HCT116 (cell line): Measurements from ENCODE around the gene ZNF439. TPM values are rescaled to one million over a fixed set of nuclear protein-coding genes. Genes with fewer than 3 reads are reported as not detected.

Experiments
- ATAC-seq: fragments of 200-7000 bp; cut with Tn5 transposase; 2 replicates; pipeline ENCODE4 v1.9.1; 2020; ENCODE audit warnings: mild to moderate bottlenecking, moderate library complexity
- BruUV-seq: library from RNA; stranded (reverse); fragments of 400-500 nt; replicated peaks from 2 replicates; lab custom pipeline; 2021; lab: Mats Ljungman, UMichigan
- CTCF ChIA-PET: fragments of 300-600 bp; sonication (Branson Sonifier 250); formaldehyde crosslinking; loops from one replicate; lab custom pipeline; 2021; ENCODE audit warnings: antibody characterized with exemption; lab: Charles Lee
- POLR2A ChIA-PET: fragments of 300-600, 350-600 bp; sonication (Branson Sonifier 250); formaldehyde crosslinking; loops from one replicate; lab custom pipeline; 2021; ENCODE audit warnings: antibody characterized with exemption; lab: Charles Lee
- RAD21 ChIA-PET, 2 experiments: fragments of 300-600 bp; sonication (Branson Sonifier 250); formaldehyde crosslinking; loops; one replicate each; lab custom pipeline; 2023; ENCODE audit warnings: low total read pairs in 2 of 2; ENCODE audit not compliant: uncharacterized antibody in 2 of 2, unreplicated experiment in 2 of 2, low non-redundant PET in 1 of 2; lab: Charles Lee
- DNase-seq: peaks from one replicate; pipeline ENCODE4 v3.0.0-alpha.2; 2010; ENCODE audit warnings: low read depth, low spot score
- H2AFZ ChIP-seq: fragments of 200-600 bp; shearing (Covaris generic), sonication (generic); 2 replicates; pipeline ENCODE4 v1.6.1; 2017; ENCODE audit warnings: low read depth, mixed run types, mixed read lengths, antibody characterized with exemption, low read length; ENCODE audit not compliant: poor library complexity, severe bottlenecking
- H3K27ac ChIP-seq: 2 replicates; pipeline ENCODE4 v1.5.1; 2012; ENCODE audit warnings: low read depth, low read length
- H3K27me3 ChIP-seq: fragments of 200-600 bp; sonication (generic); 2 replicates; pipeline ENCODE4 v1.6.1; 2016; ENCODE audit warnings: mixed run types, low read length, mixed read lengths; ENCODE audit not compliant: insufficient read depth
- H3K36me3 ChIP-seq, 2 experiments: fragments of 200-500 bp in 1 of 2; fragments of 200-600 bp in 1 of 2; sonication (Bioruptor generic) in 1 of 2; sonication (generic) in 1 of 2; 2 replicates each; pipeline versions ENCODE4 v1.5.1 to v1.6.1; 2014 to 2016; ENCODE audit warnings: low read length in 2 of 2, inconsistent platforms in 1 of 2, mixed read lengths in 1 of 2, mixed run types in 1 of 2; ENCODE audit not compliant: insufficient read depth in 2 of 2, control insufficient read depth in 1 of 2
- H3K4me1 ChIP-seq, 2 experiments: fragments of 200-600 bp in 1 of 2; sonication (generic) in 1 of 2; 2 replicates each; pipeline versions ENCODE4 v1.5.1 to v1.6.1; 2012 to 2017; ENCODE audit warnings: low read length in 2 of 2, inconsistent platforms in 1 of 2, mild to moderate bottlenecking in 1 of 2, mixed read lengths in 1 of 2, mixed run types in 1 of 2, moderate library complexity in 1 of 2; ENCODE audit not compliant: insufficient read depth in 2 of 2, control insufficient read depth in 1 of 2
- H3K4me2 ChIP-seq: fragments of 200-600 bp; sonication (generic); 2 replicates; pipeline ENCODE4 v1.6.1; 2017; ENCODE audit warnings: mixed run types, low read length, mixed read lengths
- H3K4me3 ChIP-seq, 2 experiments: fragments of 200-600 bp in 1 of 2; sonication (generic) in 1 of 2; replicated peaks in 1 of 2; 2 replicates each; pipeline ENCODE4 v1.5.1; 2011 to 2016; ENCODE audit warnings: low read length in 2 of 2, control low read depth in 1 of 2, low read depth in 1 of 2, mild to moderate bottlenecking in 1 of 2, mixed read lengths in 1 of 2, mixed run types in 1 of 2
- H3K79me2 ChIP-seq: fragments of 200-600 bp; sonication (generic); 2 replicates; pipeline ENCODE4 v1.6.1; 2017; ENCODE audit warnings: mild to moderate bottlenecking, mixed run types, low read length, moderate library complexity, mixed read lengths; ENCODE audit not compliant: insufficient read depth
- H3K9ac ChIP-seq: fragments of 200-600 bp; sonication (generic); 2 replicates; pipeline ENCODE4 v1.6.1; 2016; ENCODE audit warnings: low read length, mixed read lengths
- H3K9me2 ChIP-seq: fragments of 200-600 bp; sonication (generic), shearing (Covaris generic); 2 replicates; pipeline ENCODE4 v1.6.1; 2017; ENCODE audit warnings: mixed run types, mild to moderate bottlenecking, moderate library complexity; ENCODE audit not compliant: insufficient read depth
- H3K9me3 ChIP-seq, 2 experiments: fragments of 200-500 bp in 1 of 2; fragments of 200-600 bp in 1 of 2; sonication (Bioruptor generic) in 1 of 2; sonication (generic) in 1 of 2; 2 replicates each; pipeline ENCODE4 v1.6.1; 2014 to 2017; ENCODE audit warnings: low read length in 2 of 2, mixed read lengths in 2 of 2, inconsistent platforms in 1 of 2, low read depth in 1 of 2, mild to moderate bottlenecking in 1 of 2, mixed run types in 1 of 2, moderate library complexity in 1 of 2; ENCODE audit not compliant: control insufficient read depth in 1 of 2, insufficient read depth in 1 of 2
- H4K20me1 ChIP-seq: fragments of 200-600 bp; sonication (generic), shearing (Covaris generic); 2 replicates; pipeline ENCODE4 v1.6.1; 2017; ENCODE audit warnings: mixed run types, mild to moderate bottlenecking, moderate library complexity; ENCODE audit not compliant: insufficient read depth
- CBX3 ChIP-seq: IDR thresholded peaks from 2 replicates; pipeline ENCODE4 v1.6.1; 2012; ENCODE audit warnings: low read depth
- EGR1 ChIP-seq: IDR thresholded peaks from 2 replicates; pipeline ENCODE4 v1.6.1; 2012; ENCODE audit warnings: low read depth
- ELF1 ChIP-seq: IDR thresholded peaks from 2 replicates; pipeline ENCODE4 v1.6.1; 2012; ENCODE audit warnings: low read depth, borderline replicate concordance
- EZH2 ChIP-seq: fragments of 200-600 bp; sonication (generic); IDR thresholded peaks from 2 replicates; pipeline ENCODE4 v1.6.1; 2017; ENCODE audit warnings: antibody characterized with exemption, mixed run types
- JUND ChIP-seq: IDR thresholded peaks from 2 replicates; pipeline ENCODE4 v1.6.1; 2012
- POLR2A ChIP-seq: IDR thresholded peaks from 2 replicates; pipeline ENCODE4 v1.7.0; 2011; ENCODE audit warnings: borderline replicate concordance; ENCODE audit not compliant: insufficient read depth, insufficient read length; ENCODE audit errors: extremely low read depth
- POLR2AphosphoS5 ChIP-seq: IDR thresholded peaks from 2 replicates; pipeline ENCODE4 v1.6.1; 2011; ENCODE audit warnings: mild to moderate bottlenecking, low read depth, low read length, moderate library complexity
- SRF ChIP-seq: IDR thresholded peaks from 2 replicates; pipeline ENCODE4 v1.6.1; 2012; ENCODE audit warnings: low read depth
- TCF7L2 ChIP-seq: IDR thresholded peaks from 2 replicates; pipeline ENCODE4 v1.7.0; 2011; ENCODE audit warnings: borderline replicate concordance, inconsistent platforms; ENCODE audit not compliant: insufficient read depth, insufficient read length; ENCODE audit errors: extremely low read depth
- YY1 ChIP-seq: IDR thresholded peaks from 2 replicates; pipeline ENCODE4 v1.6.1; 2011; ENCODE audit warnings: low read length, low read depth, moderate library complexity, mild to moderate bottlenecking; ENCODE audit not compliant: insufficient replicate concordance; ENCODE audit errors: extremely low read depth
- ZFX ChIP-seq: fragments of 450-650 bp; IDR thresholded peaks from 2 replicates; pipeline ENCODE4 v1.6.1; 2017
- ZNF274 ChIP-seq: fragments of 200-500 bp; sonication (Bioruptor generic); IDR thresholded peaks from 2 replicates; pipeline ENCODE4 v1.6.1; 2014; ENCODE audit warnings: mild to moderate bottlenecking, low read depth, low read length, inconsistent platforms
- intact Hi-C: fragments of 100-400 bp; cut with micrococcal nuclease; formaldehyde crosslinking; loops from 2 replicates; pipeline ENCODE4 v1.10.0; 2022
- total RNA-seq: library from RNA; stranded (reverse); gene quantifications from one replicate; pipeline ENCODE4 v1.2.1, GENCODE V29; 2021; ENCODE audit not compliant: unreplicated experiment
- TF ChIP-seq, protein P1 (sequence below): IDR thresholded peaks from 2 replicates; pipeline ENCODE4 v1.6.1; 2012
- TF ChIP-seq, protein P2 (sequence below): IDR thresholded peaks from 2 replicates; pipeline ENCODE4 v1.6.1; 2012
- TF ChIP-seq, protein P3 (sequence below): IDR thresholded peaks from 2 replicates; pipeline ENCODE4 v1.6.1; 2012; ENCODE audit warnings: low read depth

The ZNF439 gene
- total RNA-seq, 1 experiment from 2014 or later = not detected

DNA sequence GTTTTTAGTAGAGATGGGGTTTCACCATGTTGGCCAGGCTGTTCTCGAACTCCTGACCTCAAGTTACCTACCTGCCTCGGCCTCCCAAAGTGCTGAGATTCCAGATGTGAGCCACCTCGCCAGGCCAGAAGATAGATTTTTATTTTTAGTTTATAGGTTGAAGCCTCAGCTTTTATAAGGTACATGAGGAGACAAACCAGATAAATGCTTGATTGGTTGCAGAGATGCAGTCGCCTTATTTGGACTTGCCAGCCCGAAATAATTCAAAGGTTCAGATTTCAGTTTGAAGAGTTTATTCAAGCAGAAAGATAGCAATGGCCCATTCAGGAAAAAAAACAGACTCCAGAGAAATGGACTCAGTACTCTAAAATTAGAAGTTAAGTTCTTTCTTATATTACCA lies 42.1 kb downstream of the ZNF439 start:
- CTCF ChIA-PET = no interaction called here
- TF ChIP-seq SRF = no peak
- TF ChIP-seq, protein P1, sequence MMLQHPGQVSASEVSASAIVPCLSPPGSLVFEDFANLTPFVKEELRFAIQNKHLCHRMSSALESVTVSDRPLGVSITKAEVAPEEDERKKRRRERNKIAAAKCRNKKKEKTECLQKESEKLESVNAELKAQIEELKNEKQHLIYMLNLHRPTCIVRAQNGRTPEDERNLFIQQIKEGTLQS = no peak
- DNase-seq (no peak), ATAC-seq (no peak)
- Histone ChIP-seq H3K36me3 (no peaks in the 10 kb centered on the region), H3K9me3 (peaks cover 8 to 14% of the 10 kb centered on the region in 2 experiments; a peak in 2 of 4 replicates), H2AFZ (no peak overlapping the region), H3K9ac (no peak overlapping the region), H3K27me3 (no peaks in the 10 kb centered on the region), H3K79me2 (no peaks in the 10 kb centered on the region), H4K20me1 (no peaks in the 10 kb centered on the region), H3K4me3 (no peak overlapping the region), H3K4me2 (no peak overlapping the region), H3K27ac (no peak overlapping the region), H3K9me2 (no peaks in the 10 kb centered on the region), H3K4me1 (no peaks in the 10 kb centered on the region)
- intact Hi-C loops = no loop called here
- POLR2A ChIA-PET = no interaction called here
- no TSS peak for BruUV-seq
- RAD21 ChIA-PET = no interaction called here

DNA sequence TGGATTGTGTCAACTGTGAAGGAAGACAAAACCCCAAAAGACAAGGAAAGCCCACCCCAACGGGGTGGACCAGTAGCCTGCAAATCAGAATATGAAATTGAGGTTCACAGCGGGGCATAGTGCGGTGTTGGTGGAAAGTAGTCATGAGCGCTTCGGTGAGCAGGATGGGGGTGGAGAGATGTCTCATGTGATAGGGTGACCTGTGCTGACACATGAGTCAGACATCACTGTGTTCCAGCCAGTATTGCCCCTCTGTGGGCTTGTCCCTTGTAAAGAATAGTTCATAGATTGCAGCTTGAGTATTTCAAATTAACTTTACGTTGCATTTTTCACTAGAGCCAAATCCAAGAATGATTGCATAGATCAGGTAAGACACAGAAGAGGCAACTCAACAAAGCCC lies 46.3 kb downstream of the ZNF439 start:
- Histone ChIP-seq H3K4me1 (no peaks in the 10 kb centered on the region), H3K4me2 (no peak overlapping the region), H3K9ac (no peak overlapping the region), H4K20me1 (no peaks in the 10 kb centered on the region), H3K36me3 (no peaks in the 10 kb centered on the region), H3K9me2 (no peaks in the 10 kb centered on the region), H3K9me3 (peaks cover 0 to 4% of the 10 kb centered on the region in 2 experiments; a peak in 1 of 4 replicates), H3K79me2 (no peaks in the 10 kb centered on the region), H3K4me3 (no peak overlapping the region), H3K27ac (no peak overlapping the region), H2AFZ (no peak overlapping the region), H3K27me3 (no peaks in the 10 kb centered on the region)
- intact Hi-C loops = no loop called here
- ATAC-seq (no peak), DNase-seq (no peak)
- BruUV-seq = no TSS peak
- ChIA-PET POLR2A (no interaction called here), CTCF (no interaction called here), RAD21 (no interaction called here)
- TF ChIP-seq TCF7L2 (no peak), ELF1 (no peak), ZFX (no peak), EGR1 (no peak), CBX3 (no peak), ZNF274 (no peak), YY1 (no peak), SRF (no peak), POLR2AphosphoS5 (no peak), JUND (no peak), EZH2 (no peak), POLR2A (no peak)
- TF ChIP-seq, protein P2, sequence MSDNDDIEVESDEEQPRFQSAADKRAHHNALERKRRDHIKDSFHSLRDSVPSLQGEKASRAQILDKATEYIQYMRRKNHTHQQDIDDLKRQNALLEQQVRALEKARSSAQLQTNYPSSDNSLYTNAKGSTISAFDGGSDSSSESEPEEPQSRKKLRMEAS = no peak
- TF ChIP-seq, protein P1 = no peak
- TF ChIP-seq, protein P3, sequence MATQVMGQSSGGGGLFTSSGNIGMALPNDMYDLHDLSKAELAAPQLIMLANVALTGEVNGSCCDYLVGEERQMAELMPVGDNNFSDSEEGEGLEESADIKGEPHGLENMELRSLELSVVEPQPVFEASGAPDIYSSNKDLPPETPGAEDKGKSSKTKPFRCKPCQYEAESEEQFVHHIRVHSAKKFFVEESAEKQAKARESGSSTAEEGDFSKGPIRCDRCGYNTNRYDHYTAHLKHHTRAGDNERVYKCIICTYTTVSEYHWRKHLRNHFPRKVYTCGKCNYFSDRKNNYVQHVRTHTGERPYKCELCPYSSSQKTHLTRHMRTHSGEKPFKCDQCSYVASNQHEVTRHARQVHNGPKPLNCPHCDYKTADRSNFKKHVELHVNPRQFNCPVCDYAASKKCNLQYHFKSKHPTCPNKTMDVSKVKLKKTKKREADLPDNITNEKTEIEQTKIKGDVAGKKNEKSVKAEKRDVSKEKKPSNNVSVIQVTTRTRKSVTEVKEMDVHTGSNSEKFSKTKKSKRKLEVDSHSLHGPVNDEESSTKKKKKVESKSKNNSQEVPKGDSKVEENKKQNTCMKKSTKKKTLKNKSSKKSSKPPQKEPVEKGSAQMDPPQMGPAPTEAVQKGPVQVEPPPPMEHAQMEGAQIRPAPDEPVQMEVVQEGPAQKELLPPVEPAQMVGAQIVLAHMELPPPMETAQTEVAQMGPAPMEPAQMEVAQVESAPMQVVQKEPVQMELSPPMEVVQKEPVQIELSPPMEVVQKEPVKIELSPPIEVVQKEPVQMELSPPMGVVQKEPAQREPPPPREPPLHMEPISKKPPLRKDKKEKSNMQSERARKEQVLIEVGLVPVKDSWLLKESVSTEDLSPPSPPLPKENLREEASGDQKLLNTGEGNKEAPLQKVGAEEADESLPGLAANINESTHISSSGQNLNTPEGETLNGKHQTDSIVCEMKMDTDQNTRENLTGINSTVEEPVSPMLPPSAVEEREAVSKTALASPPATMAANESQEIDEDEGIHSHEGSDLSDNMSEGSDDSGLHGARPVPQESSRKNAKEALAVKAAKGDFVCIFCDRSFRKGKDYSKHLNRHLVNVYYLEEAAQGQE = no peak
